ENCODE results near the gene OXCT1. TPM values are rescaled to one million over a fixed set of nuclear protein-coding genes. Genes with fewer than 3 reads are reported as not detected.
"Not testable (repeated sequence)": the region's sequence is repeated elsewhere in the genome, so short reads cannot be mapped to it uniquely, and the experiment has no call there.

OXCT1 gene
- total RNA-seq, 1 donor from 2014 or later, result 24.7 TPM

DNA sequence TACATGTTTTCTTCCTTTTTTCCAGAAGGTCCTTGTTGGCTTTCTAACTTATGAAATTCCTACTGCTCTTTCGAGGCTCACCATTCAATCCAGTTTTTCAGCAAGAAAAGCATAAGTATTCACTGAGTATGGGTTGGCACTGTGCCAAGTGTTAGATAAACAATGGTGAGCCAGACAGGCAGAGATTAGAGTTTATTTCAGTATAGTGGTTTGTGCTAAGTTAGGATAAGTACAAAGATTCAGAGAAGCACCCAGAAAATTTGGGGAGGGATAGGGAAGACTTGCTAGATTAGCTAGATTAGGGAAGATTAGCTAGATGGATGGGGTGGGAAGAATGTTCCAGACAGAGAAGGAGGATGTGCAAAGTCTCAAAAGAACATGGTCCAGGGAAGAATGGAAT is 122.9 kb downstream of the OXCT1 start:
- Mint-ChIP-seq H3K27ac (ENCODE audit: unreplicated experiment) (no peak overlapping the region), H3K36me3 (ENCODE audit: unreplicated experiment) (no peaks in the 10 kb centered on the region), H3K9me3 (ENCODE audit: unreplicated experiment) (no peaks in the 10 kb centered on the region), H3K4me1 (ENCODE audit: low read depth, unreplicated experiment) (no peaks in the 10 kb centered on the region), H3K27me3 (ENCODE audit: unreplicated experiment) (peaks cover 2% of the 10 kb centered on the region), H3K4me3 (ENCODE audit: unreplicated experiment) (no peak overlapping the region)
- TF ChIP-seq, protein P1, sequence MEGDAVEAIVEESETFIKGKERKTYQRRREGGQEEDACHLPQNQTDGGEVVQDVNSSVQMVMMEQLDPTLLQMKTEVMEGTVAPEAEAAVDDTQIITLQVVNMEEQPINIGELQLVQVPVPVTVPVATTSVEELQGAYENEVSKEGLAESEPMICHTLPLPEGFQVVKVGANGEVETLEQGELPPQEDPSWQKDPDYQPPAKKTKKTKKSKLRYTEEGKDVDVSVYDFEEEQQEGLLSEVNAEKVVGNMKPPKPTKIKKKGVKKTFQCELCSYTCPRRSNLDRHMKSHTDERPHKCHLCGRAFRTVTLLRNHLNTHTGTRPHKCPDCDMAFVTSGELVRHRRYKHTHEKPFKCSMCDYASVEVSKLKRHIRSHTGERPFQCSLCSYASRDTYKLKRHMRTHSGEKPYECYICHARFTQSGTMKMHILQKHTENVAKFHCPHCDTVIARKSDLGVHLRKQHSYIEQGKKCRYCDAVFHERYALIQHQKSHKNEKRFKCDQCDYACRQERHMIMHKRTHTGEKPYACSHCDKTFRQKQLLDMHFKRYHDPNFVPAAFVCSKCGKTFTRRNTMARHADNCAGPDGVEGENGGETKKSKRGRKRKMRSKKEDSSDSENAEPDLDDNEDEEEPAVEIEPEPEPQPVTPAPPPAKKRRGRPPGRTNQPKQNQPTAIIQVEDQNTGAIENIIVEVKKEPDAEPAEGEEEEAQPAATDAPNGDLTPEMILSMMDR (IDR thresholded peaks at IDR 0.05; ENCODE audit: partially characterized antibody, unreplicated experiment), result no peak
- DNase-seq, result no peak

DNA sequence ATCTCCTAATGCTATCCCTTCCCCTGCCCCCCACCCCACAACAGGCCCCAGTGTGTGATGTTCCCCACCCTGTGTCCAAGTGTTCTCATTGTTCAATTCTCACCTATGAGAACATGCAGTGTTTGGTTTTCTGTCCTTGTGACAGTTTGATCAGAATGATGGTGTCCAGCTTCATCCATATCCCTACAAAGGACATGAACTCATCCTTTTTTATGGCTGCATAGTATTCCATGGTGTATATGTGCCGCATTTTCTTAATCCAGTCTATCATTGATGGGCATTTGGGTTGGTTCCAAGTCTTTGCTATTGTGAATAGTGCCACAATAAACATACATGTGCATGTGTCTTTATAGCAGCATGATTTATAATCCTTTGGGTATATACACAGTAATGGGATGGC is 127.6 kb downstream of the OXCT1 start:
- H3K27ac Mint-ChIP-seq (ENCODE audit: unreplicated experiment); H3K4me3 Mint-ChIP-seq (ENCODE audit: unreplicated experiment); H3K9me3 Mint-ChIP-seq (ENCODE audit: unreplicated experiment); H3K4me1 Mint-ChIP-seq (ENCODE audit: low read depth, unreplicated experiment); H3K27me3 Mint-ChIP-seq (ENCODE audit: unreplicated experiment); H3K36me3 Mint-ChIP-seq (ENCODE audit: unreplicated experiment); DNase-seq: not testable (repeated sequence)

DNA sequence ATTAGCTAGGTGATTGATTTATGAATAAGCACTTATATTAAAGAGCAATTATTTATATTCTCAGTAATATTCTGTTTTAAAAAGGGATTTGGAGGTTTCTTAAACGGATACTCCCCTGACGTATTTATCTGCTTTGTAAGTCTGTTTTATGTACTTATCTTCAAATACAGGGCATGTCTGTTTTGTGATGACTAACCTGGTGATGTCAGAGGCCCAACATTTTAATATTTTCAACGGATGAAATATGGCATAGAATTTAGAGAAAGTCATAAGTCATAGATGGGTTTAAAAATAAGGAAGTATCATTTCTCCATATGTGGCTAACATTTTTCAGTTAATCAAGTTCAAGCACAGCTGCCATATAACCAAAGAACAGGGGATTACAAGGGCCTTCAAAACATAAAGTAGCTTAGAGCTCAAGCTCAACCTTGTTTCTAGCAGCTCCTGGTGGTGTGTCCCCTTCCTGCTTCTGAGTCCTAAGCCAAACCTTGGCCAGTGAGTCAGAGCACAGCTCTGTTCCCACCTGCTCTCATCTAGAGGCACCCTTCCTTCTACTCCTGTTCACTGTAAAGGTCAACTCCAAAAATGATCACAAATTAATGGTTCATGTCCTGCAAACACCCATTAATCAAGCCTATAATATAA is 131.4 kb downstream of the OXCT1 start:
- TF ChIP-seq, protein P1 (IDR thresholded peaks at IDR 0.05; ENCODE audit: partially characterized antibody, unreplicated experiment), result no peak
- no peak overlapping the region for H3K4me3 Mint-ChIP-seq (ENCODE audit: unreplicated experiment)
- no peaks in the 10 kb centered on the region for H3K27me3 Mint-ChIP-seq (ENCODE audit: unreplicated experiment)
- H3K4me1 Mint-ChIP-seq (ENCODE audit: low read depth, unreplicated experiment), result no peaks in the 10 kb centered on the region
- H3K9me3 Mint-ChIP-seq (ENCODE audit: unreplicated experiment), result peaks cover 2% of the 10 kb centered on the region
- no peak overlapping the region for H3K27ac Mint-ChIP-seq (ENCODE audit: unreplicated experiment)
- no peak for DNase-seq
- no peaks in the 10 kb centered on the region for H3K36me3 Mint-ChIP-seq (ENCODE audit: unreplicated experiment)

DNA sequence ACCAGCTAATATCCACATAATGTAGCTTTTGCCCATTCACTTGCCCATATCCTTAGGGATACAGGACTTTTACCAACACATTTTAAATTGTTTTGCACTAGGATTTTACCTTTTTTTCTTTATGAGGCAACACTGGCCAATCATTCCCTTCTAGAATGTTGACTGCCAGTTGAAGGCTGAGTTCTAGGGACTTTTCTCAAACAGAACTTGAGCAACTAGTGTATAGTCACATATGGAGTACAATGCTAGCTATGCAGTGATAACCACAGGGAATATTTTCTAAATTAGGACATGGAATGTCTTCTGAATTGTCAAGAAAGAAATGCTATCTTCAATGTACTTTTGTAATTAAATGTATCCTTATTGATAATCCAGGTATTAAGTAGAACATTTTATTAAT is 133.6 kb downstream of the OXCT1 start:
- Mint-ChIP-seq H3K27me3 (ENCODE audit: unreplicated experiment) (no peaks in the 10 kb centered on the region), H3K36me3 (ENCODE audit: unreplicated experiment) (no peaks in the 10 kb centered on the region), H3K4me3 (ENCODE audit: unreplicated experiment) (no peak overlapping the region), H3K27ac (ENCODE audit: unreplicated experiment) (no peak overlapping the region), H3K9me3 (ENCODE audit: unreplicated experiment) (peaks cover 2% of the 10 kb centered on the region), H3K4me1 (ENCODE audit: low read depth, unreplicated experiment) (no peaks in the 10 kb centered on the region)
- TF ChIP-seq, protein P1 (IDR thresholded peaks at IDR 0.05; ENCODE audit: partially characterized antibody, unreplicated experiment), result no peak
- DNase-seq, result no peak

GRCh38 chr5:41735213-41735612 is 135.0 kb downstream of the OXCT1 start:
- H3K4me1 Mint-ChIP-seq (ENCODE audit: low read depth, unreplicated experiment), result no peaks in the 10 kb centered on the region
- no peak overlapping the region for H3K4me3 Mint-ChIP-seq (ENCODE audit: unreplicated experiment)
- no peaks in the 10 kb centered on the region for H3K36me3 Mint-ChIP-seq (ENCODE audit: unreplicated experiment)
- TF ChIP-seq, protein P1 (IDR thresholded peaks at IDR 0.05; ENCODE audit: partially characterized antibody, unreplicated experiment), result no peak
- DNase-seq, result no peak
- peaks cover 2% of the 10 kb centered on the region for H3K9me3 Mint-ChIP-seq (ENCODE audit: unreplicated experiment)
- no peak overlapping the region for H3K27ac Mint-ChIP-seq (ENCODE audit: unreplicated experiment)
- H3K27me3 Mint-ChIP-seq (ENCODE audit: unreplicated experiment), result no peaks in the 10 kb centered on the region

DNA sequence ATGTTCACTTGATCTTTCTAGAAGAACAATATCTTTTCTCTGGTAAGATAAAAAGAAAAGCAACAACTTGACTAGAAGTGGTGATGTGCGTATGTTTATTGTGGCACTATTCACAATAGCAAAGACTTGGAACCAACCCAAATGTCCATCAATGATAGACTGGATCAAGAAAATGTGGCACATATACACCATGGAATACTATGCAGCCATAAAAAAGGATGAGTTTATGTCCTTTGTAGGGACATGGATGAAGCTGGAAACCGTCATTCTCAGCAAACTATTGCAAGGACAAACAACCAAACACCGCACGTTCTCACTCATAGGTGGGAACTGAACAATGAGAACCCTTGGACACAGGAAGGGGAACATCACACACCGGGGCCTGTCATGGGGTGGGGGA is 140.8 kb downstream of the OXCT1 start:
- H3K4me1 Mint-ChIP-seq (ENCODE audit: low read depth, unreplicated experiment); H3K27ac Mint-ChIP-seq (ENCODE audit: unreplicated experiment); DNase-seq; H3K4me3 Mint-ChIP-seq (ENCODE audit: unreplicated experiment); H3K9me3 Mint-ChIP-seq (ENCODE audit: unreplicated experiment); H3K36me3 Mint-ChIP-seq (ENCODE audit: unreplicated experiment); H3K27me3 Mint-ChIP-seq (ENCODE audit: unreplicated experiment): not testable (repeated sequence)

All from glutamatergic neuron (in vitro differentiated cells).